HepG2 (cell line): Measurements from ENCODE around the gene ACTR1B. TPM values are rescaled to one million over a fixed set of nuclear protein-coding genes. Genes with fewer than 3 reads are reported as not detected.

ENCODE experiments used
- ATAC-seq: fragments of 200-7000 bp; cut with Tn5 transposase; 3 replicates; pipeline ENCODE4 v1.9.1; 2020; ENCODE audit warnings: mild to moderate bottlenecking, moderate library complexity
- BruUV-seq: library from RNA; stranded (reverse); fragments of 400-500 nt; replicated peaks from 2 replicates; lab custom pipeline; 2021; lab: Mats Ljungman, UMichigan
- CTCF ChIA-PET: fragments of 300-600 bp; formaldehyde crosslinking; extraction: SDS; loops from one replicate; lab custom pipeline; 2021; ENCODE audit warnings: low total read pairs, inconsistent platforms, low intra/inter-chr PET ratio; lab: Yijun Ruan, JAX
- POLR2A ChIA-PET: fragments of 350-600 bp; sonication (Branson Sonifier 250); formaldehyde crosslinking; loops from one replicate; lab custom pipeline; 2020; ENCODE audit warnings: antibody characterized with exemption, inconsistent platforms; lab: Yijun Ruan, JAX
- DNase-seq: peaks from one replicate; pipeline ENCODE4 v3.0.0-alpha.2; 2015; ENCODE audit warnings: low spot score
- FAIRE-seq: peaks from 3 replicates; lab custom pipeline; 2011; peaks lifted over from hg19 to GRCh38; lab: Jason Lieb, UNC
- H2AFZ ChIP-seq: one replicate; pipeline ENCODE4 v1.6.1; 2011; ENCODE audit warnings: low read length, inconsistent platforms
- H3K27ac ChIP-seq: fragments of 300-600 bp; 3 replicates; pipeline ENCODE4 v1.8.0; 2011; ENCODE audit warnings: mixed run types, mild to moderate bottlenecking, mixed read lengths, low read length, inconsistent platforms; ENCODE audit not compliant: insufficient read depth; ENCODE audit errors: extremely low read length
- H3K27me3 ChIP-seq, 2 experiments: fragments of 200-600 bp in 1 of 2; 2 replicates in 1 of 2; 3 replicates in 1 of 2; pipeline versions ENCODE4 v1.6.0 to v1.8.0; 2011; ENCODE audit warnings: low read length in 2 of 2, mild to moderate bottlenecking in 2 of 2, moderate library complexity in 2 of 2, inconsistent platforms in 1 of 2; ENCODE audit not compliant: insufficient read depth in 2 of 2, control insufficient read depth in 1 of 2
- H3K36me3 ChIP-seq, 2 experiments: fragments of 200-600 bp in 1 of 2; replicated peaks in 1 of 2; 2 replicates in 1 of 2; 3 replicates in 1 of 2; pipeline versions ENCODE4 v1.5.1 to v1.8.0; 2011; ENCODE audit warnings: low read length in 2 of 2, inconsistent platforms in 1 of 2; ENCODE audit not compliant: insufficient read depth in 2 of 2, control insufficient read depth in 1 of 2
- H3K4me1 ChIP-seq: 2 replicates; pipeline ENCODE4 v1.5.1; 2012; ENCODE audit warnings: low read length, inconsistent platforms; ENCODE audit not compliant: insufficient read depth
- H3K4me2 ChIP-seq: 2 replicates; pipeline ENCODE4 v1.6.0; 2011; ENCODE audit warnings: low read depth, low read length, inconsistent platforms
- H3K4me3 ChIP-seq, 3 experiments: fragments of 200-600 bp in 1 of 3; sonication (generic), shearing (Covaris generic) in 1 of 3; replicated peaks in 1 of 3; 2 replicates each; pipeline ENCODE4 v1.5.1; 2011 to 2016; ENCODE audit warnings: low read length in 3 of 3, inconsistent platforms in 2 of 3, low read depth in 2 of 3, mild to moderate bottlenecking in 2 of 3, control low read depth in 1 of 3, mixed read lengths in 1 of 3; ENCODE audit not compliant: insufficient read depth in 1 of 3
- H3K79me2 ChIP-seq: one replicate; pipeline ENCODE4 v1.6.1; 2011; ENCODE audit warnings: low read length, inconsistent platforms; ENCODE audit not compliant: insufficient read depth
- H3K9ac ChIP-seq: 2 replicates; pipeline ENCODE4 v1.6.0; 2011; ENCODE audit warnings: mild to moderate bottlenecking, low read depth, low read length, inconsistent platforms; ENCODE audit not compliant: insufficient read depth
- H3K9me3 ChIP-seq: 2 replicates; pipeline ENCODE4 v1.5.1; 2012; ENCODE audit warnings: mild to moderate bottlenecking, low read length
- H4K20me1 ChIP-seq: 2 replicates; pipeline ENCODE4 v1.6.0; 2011; ENCODE audit warnings: inconsistent platforms, mild to moderate bottlenecking, low read length, moderate library complexity; ENCODE audit not compliant: insufficient read depth
- GABPB1 ChIP-seq: IDR thresholded peaks from 2 replicates; pipeline ENCODE4 v1.6.1; 2016; ENCODE audit warnings: mild to moderate bottlenecking, missing genetic modification reagents, moderate library complexity, missing compliant biosample characterization
- ISL2 ChIP-seq: sonication (generic); formaldehyde crosslinking; IDR thresholded peaks from 2 replicates; pipeline ENCODE4 v1.5.0; 2020; ENCODE audit warnings: missing genetic modification reagents
- PAXIP1 ChIP-seq: sonication (generic); formaldehyde crosslinking; conservative IDR thresholded peaks from 2 replicates; pipeline ENCODE4 v1.4.0; 2020; ENCODE audit warnings: mild to moderate bottlenecking, missing genetic modification reagents, moderate library complexity
- POLR2A ChIP-seq, 2 experiments: IDR thresholded peaks; 2 replicates each; pipeline ENCODE4 v1.6.1; 2011; ENCODE audit warnings: low read depth in 2 of 2, low read length in 2 of 2, mild to moderate bottlenecking in 1 of 2, moderate library complexity in 1 of 2; ENCODE audit not compliant: insufficient read depth in 1 of 2
- ZNF605 ChIP-seq: sonication (generic); formaldehyde crosslinking; IDR thresholded peaks from 2 replicates; pipeline ENCODE4 v1.8.0; 2022; ENCODE audit warnings: mild to moderate bottlenecking, missing genetic modification reagents
- WGBS: methylation state at CpG from one replicate; pipeline ENCODE4 v1.1.6; 2017; ENCODE audit warnings: low lambda C conversion rate; 5-methylcytosine and 5-hydroxymethylcytosine counted together
- in situ Hi-C: cut with HindIII; loops from 2 replicates; pipeline ENCODE4 v1.10.0; 2017; ENCODE audit warnings: low pct_unique_long_range_greater_than_20kb; ENCODE audit not compliant: extremely low pct_ligation_motif_present
- intact Hi-C: fragments of 100-400 bp; cut with micrococcal nuclease; formaldehyde crosslinking; loops from one replicate; pipeline ENCODE4 v1.10.0; 2022; ENCODE audit not compliant: unreplicated experiment
- polyA plus RNA-seq, 8 experiments: library from polyadenylated mRNA; depleted of rRNA in 3 of 8; stranded (reverse) in 7 of 8; unstranded in 1 of 8; fragments of >200 nt; fragmentation: Illumina TruSeq in 4 of 8; extraction: Trizol in 4 of 8; gene quantifications; 2 replicates each; pipeline versions ENCODE4 v1.2.1 to v1.2.3, GENCODE V29; 2011 to 2016; ENCODE audit warnings: low read depth in 4 of 8, missing spikeins in 1 of 8, mixed read lengths in 1 of 8; ENCODE audit not compliant: insufficient read depth in 1 of 8
- total RNA-seq, 5 experiments: library from RNA; depleted of rRNA; stranded (reverse); fragments of >200 nt; fragmentation: Illumina TruSeq; extraction: Trizol; gene quantifications; 2 replicates each; pipeline ENCODE4 v1.2.3, GENCODE V29; 2016; ENCODE audit warnings: low read depth in 1 of 5

Gene ACTR1B
- total and polyA plus RNA-seq, 2 of the 13 experiments (the other 11 are each of a cell fraction or from before 2014, with no cell fraction given) = 61.7 to 76.7 TPM

DNA sequence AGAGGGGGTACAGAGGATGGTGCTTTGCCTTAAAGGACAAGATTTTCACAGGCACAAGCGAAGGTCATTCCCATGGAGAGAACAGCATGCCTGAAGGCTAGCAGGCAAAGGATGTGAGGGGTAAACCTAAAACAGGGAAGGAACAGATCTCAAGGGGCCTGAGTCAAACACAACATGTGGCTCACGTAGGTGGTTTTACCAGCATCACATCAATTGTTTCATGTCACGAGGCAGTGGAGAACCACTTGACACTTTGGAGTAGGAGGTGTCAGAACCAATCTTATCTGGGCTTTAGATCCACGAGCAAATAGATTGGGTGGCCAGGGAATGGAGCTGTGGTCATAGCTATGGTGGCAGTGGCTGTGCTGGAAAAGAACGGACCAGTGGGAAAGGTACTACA lies 9.5 kb downstream of the ACTR1B start (continued):
- TF ChIP-seq PAXIP1 (CRISPR knock-in tag) (no peak), GABPB1 (CRISPR knock-in tag) (no peak)

GRCh38 chr2:97653874-97654273 lies 10.0 kb downstream of the ACTR1B start:
- intact Hi-C loops = no loop called here
- no peak for ATAC-seq
- ChIA-PET CTCF (no interaction called here), POLR2A (interaction anchor here (1.6 to 12.2 kb wide), 3 partner anchors 8 to 1586 kb away, joined by 3 to 298 read pairs (median 35); partner anchors contain the start of genes ACTR1B and COX5B)
- Histone ChIP-seq H3K4me1 (no peaks in the 10 kb centered on the region), H3K36me3 (peaks cover 15 to 37% of the 10 kb centered on the region in 2 experiments), H3K27me3 (no peaks in the 10 kb centered on the region), H4K20me1 (no peaks in the 10 kb centered on the region), H3K4me3 (no peak overlapping the region), H3K27ac (no peak overlapping the region), H3K9me3 (peaks cover 8% of the 10 kb centered on the region; the same call in 1 of the 2 replicates), H3K4me2 (no peak overlapping the region), H2AFZ (no peak overlapping the region), H3K9ac (no peak overlapping the region), H3K79me2 (no peaks in the 10 kb centered on the region)
- FAIRE-seq = no peak
- in situ Hi-C loops = loop anchor here (25.0 kb wide), 1 partner anchor 1592 kb away; no protein-coding TSS in a partner anchor
- 97% methylated on average over 1 of the region's 1 CpG for WGBS
- BruUV-seq = no TSS peak
- TF ChIP-seq POLR2A (IDR thresholded peaks at IDR 0.05; ENCODE audit: insufficient read depth in 1 of 2, low read depth in 2 of 2, low read length in 2 of 2) = peak in 1 of 2 experiments; percentile 14; a peak in 1 of 4 replicates
- TF ChIP-seq ZNF605 (CRISPR knock-in tag) = peak; percentile 100
- TF ChIP-seq ISL2 (CRISPR knock-in tag) = no peak
- no peak for DNase-seq
